Smooth muscle cell (in vitro differentiated cells): ENCODE measurements around the gene RHBDD3. TPM values are rescaled to one million over a fixed set of nuclear protein-coding genes. Genes with fewer than 3 reads are reported as not detected.

Experiments used
- DNase-seq: peaks from one replicate; lab custom pipeline; 2025; ENCODE audit not compliant: unreplicated experiment; lab: John Stamatoyannopoulos, UW
- H2AFZ ChIP-seq: fragments of 200-600 bp; sonication (generic); 2 replicates; pipeline ENCODE4 v1.6.0; 2016; ENCODE audit warnings: antibody characterized with exemption, low read depth, mild to moderate bottlenecking
- H3F3A ChIP-seq: fragments of 200-600 bp; sonication (generic); 2 replicates; pipeline ENCODE4 v1.6.0; 2017; ENCODE audit warnings: antibody characterized with exemption, low read depth
- H3K27ac ChIP-seq: fragments of 200-600 bp; sonication (generic); 2 replicates; pipeline ENCODE4 v1.5.1; 2016; ENCODE audit warnings: low read depth, mild to moderate bottlenecking
- H3K27me3 ChIP-seq: fragments of 200-600 bp; sonication (generic); 2 replicates; pipeline ENCODE4 v1.6.1; 2016; ENCODE audit warnings: low read depth, mild to moderate bottlenecking
- H3K36me3 ChIP-seq: fragments of 200-600 bp; sonication (generic); 2 replicates; pipeline ENCODE4 v1.5.1; 2016; ENCODE audit warnings: low read depth
- H3K4me1 ChIP-seq: fragments of 200-600 bp; sonication (generic); 2 replicates; pipeline ENCODE4 v1.5.1; 2016; ENCODE audit warnings: low read depth
- H3K4me2 ChIP-seq: fragments of 200-600 bp; sonication (generic); 2 replicates; pipeline ENCODE4 v1.6.0; 2016; ENCODE audit warnings: mild to moderate bottlenecking
- H3K4me3 ChIP-seq: fragments of 200-600 bp; sonication (generic); 2 replicates; pipeline ENCODE4 v1.5.1; 2016; ENCODE audit warnings: mild to moderate bottlenecking
- H3K79me2 ChIP-seq: fragments of 200-600 bp; sonication (generic); 2 replicates; pipeline ENCODE4 v1.6.0; 2016; ENCODE audit warnings: low read depth, mild to moderate bottlenecking
- H3K9ac ChIP-seq: fragments of 200-600 bp; sonication (generic); 2 replicates; pipeline ENCODE4 v1.6.0; 2016; ENCODE audit warnings: low read depth
- H3K9me3 ChIP-seq: fragments of 200-600 bp; sonication (generic); replicated peaks from 2 replicates; pipeline ENCODE4 v1.5.1; 2016; ENCODE audit warnings: low read depth
- H4K20me1 ChIP-seq: fragments of 200-600 bp; sonication (generic); 2 replicates; pipeline ENCODE4 v1.6.0; 2016; ENCODE audit warnings: low read depth
- CTCF ChIP-seq: fragments of 200-600 bp; sonication (generic); IDR thresholded peaks from 2 replicates; pipeline ENCODE4 v1.5.1; 2017; ENCODE audit warnings: borderline replicate concordance, mild to moderate bottlenecking, antibody characterized with exemption; ENCODE audit not compliant: insufficient read depth, poor library complexity, severe bottlenecking
- WGBS: methylation state at CpG from one replicate; pipeline ENCODE4 v1.1.7; 2016; ENCODE audit warnings: low lambda C conversion rate; 5-methylcytosine and 5-hydroxymethylcytosine counted together
- polyA plus RNA-seq: library from polyadenylated mRNA; unstranded; fragments of >200 nt; fragmentation: Nextera tagmentation; extraction: Ambion mirVana; gene quantifications from 2 replicates; pipeline ENCODE4 v1.2.1, GENCODE V29; 2016
- total RNA-seq: library from RNA; depleted of rRNA; stranded (reverse); fragments of >200 nt; gene quantifications from 2 replicates; pipeline ENCODE4 v1.2.3, GENCODE V29; 2014

RHBDD3 gene
- total and polyA plus RNA-seq, 2 experiments from 2014 or later, result 16.5 to 39.1 TPM

GRCh38 chr22:29300467-29300806 lies 32.7 kb upstream of the RHBDD3 start:
- Histone ChIP-seq H3K27ac (no peak overlapping the region), H3K27me3 (no peaks in the 10 kb centered on the region), H4K20me1 (peaks cover 61% of the 10 kb centered on the region), H3K9ac (no peak overlapping the region), H3K9me3 (no peaks in the 10 kb centered on the region), H3K4me2 (no peak overlapping the region), H3F3A (peaks cover 53% of the 10 kb centered on the region), H3K4me3 (no peak overlapping the region), H2AFZ (no peak overlapping the region), H3K79me2 (no peaks in the 10 kb centered on the region), H3K4me1 (no peaks in the 10 kb centered on the region), H3K36me3 (peaks cover 18% of the 10 kb centered on the region)
- DNase-seq, result no peak
- TF ChIP-seq CTCF, result no peak
- 91% methylated on average over 4 of the region's 4 CpGs for WGBS

GRCh38 chr22:29299136-29299900 lies 31.5 kb upstream of the RHBDD3 start:
- DNase-seq, result no peak
- no peak for TF ChIP-seq CTCF
- 97% methylated on average over 19 of the region's 19 CpGs for WGBS
- H3K79me2 ChIP-seq, result no peaks in the 10 kb centered on the region
- H3K36me3 ChIP-seq, result peaks cover 25% of the 10 kb centered on the region
- H3K27me3 ChIP-seq, result no peaks in the 10 kb centered on the region
- H3K9me3 ChIP-seq, result no peaks in the 10 kb centered on the region
- H3K9ac ChIP-seq, result no peak overlapping the region
- peaks cover 72% of the 10 kb centered on the region for H4K20me1 ChIP-seq
- H3F3A ChIP-seq, result peaks cover 57% of the 10 kb centered on the region
- H2AFZ ChIP-seq, result no peak overlapping the region
- H3K4me3 ChIP-seq, result no peak overlapping the region
- H3K27ac ChIP-seq, result no peak overlapping the region
- H3K4me1 ChIP-seq, result no peaks in the 10 kb centered on the region
- no peak overlapping the region for H3K4me2 ChIP-seq

GRCh38 chr22:29298641-29299040 lies 30.9 kb upstream of the RHBDD3 start:
- peaks cover 30% of the 10 kb centered on the region for H3K36me3 ChIP-seq
- 96% methylated on average over 8 of the region's 8 CpGs for WGBS
- no peak overlapping the region for H3K27ac ChIP-seq
- no peaks in the 10 kb centered on the region for H3K27me3 ChIP-seq
- H2AFZ ChIP-seq, result no peak overlapping the region
- no peak overlapping the region for H3K4me3 ChIP-seq
- H3K9me3 ChIP-seq, result no peaks in the 10 kb centered on the region
- H3K9ac ChIP-seq, result no peak overlapping the region
- peaks cover 79% of the 10 kb centered on the region for H4K20me1 ChIP-seq
- no peaks in the 10 kb centered on the region for H3K4me1 ChIP-seq
- no peak overlapping the region for H3K4me2 ChIP-seq
- H3F3A ChIP-seq, result peaks cover 62% of the 10 kb centered on the region
- TF ChIP-seq CTCF, result no peak
- H3K79me2 ChIP-seq, result peaks cover 5% of the 10 kb centered on the region
- DNase-seq, result no peak

GRCh38 chr22:29292379-29292778 lies 24.6 kb upstream of the RHBDD3 start:
- H3K9me3 ChIP-seq, result no peaks in the 10 kb centered on the region
- peaks cover 54% of the 10 kb centered on the region for H3F3A ChIP-seq
- H3K27ac ChIP-seq, result no peak overlapping the region
- no peaks in the 10 kb centered on the region for H3K4me1 ChIP-seq
- H3K79me2 ChIP-seq, result peaks cover 55% of the 10 kb centered on the region
- no peaks in the 10 kb centered on the region for H3K27me3 ChIP-seq
- no peak for DNase-seq
- no peak overlapping the region for H2AFZ ChIP-seq
- H3K4me3 ChIP-seq, result no peak overlapping the region
- TF ChIP-seq CTCF, result no peak
- no peak overlapping the region for H3K9ac ChIP-seq
- no peak overlapping the region for H3K4me2 ChIP-seq
- H3K36me3 ChIP-seq, result peaks cover 57% of the 10 kb centered on the region
- peaks cover 100% of the 10 kb centered on the region for H4K20me1 ChIP-seq
